HEK293 (cell line): ENCODE results near the gene INKA1.

ENCODE experiments used
- CTCF ChIA-PET: fragments of 350-600 bp; formaldehyde crosslinking; extraction: SDS; loops from one replicate; lab custom pipeline; 2021; ENCODE audit warnings: antibody characterized with exemption; lab: Yijun Ruan, JAX
- POLR2A ChIA-PET: fragments of 300-600 bp; formaldehyde crosslinking; extraction: SDS; loops from one replicate; lab custom pipeline; 2020; ENCODE audit warnings: antibody characterized with exemption, inconsistent platforms; lab: Yijun Ruan, JAX
- H3K27ac ChIP-seq: fragments of 200-500 bp; sonication (Bioruptor generic); 2 replicates; pipeline ENCODE4 v1.5.1; 2014; ENCODE audit warnings: low read depth, low read length, control low read depth, inconsistent platforms; ENCODE audit errors: extremely low read depth
- H3K36me3 ChIP-seq, 2 experiments: fragments of 200-500 bp in 1 of 2; sonication (Bioruptor generic) in 1 of 2; 1 replicate in 1 of 2; 2 replicates in 1 of 2; pipeline ENCODE4 v1.5.1; 2014 to 2017; ENCODE audit warnings: inconsistent platforms in 2 of 2, low read length in 2 of 2; ENCODE audit not compliant: control insufficient read depth in 2 of 2, insufficient read depth in 1 of 2
- H3K4me1 ChIP-seq: fragments of 200-500 bp; sonication (Bioruptor generic); 2 replicates; pipeline ENCODE4 v1.5.1; 2014; ENCODE audit warnings: mild to moderate bottlenecking, low read length, inconsistent platforms; ENCODE audit not compliant: control insufficient read depth, insufficient read depth
- H3K4me3 ChIP-seq: 2 replicates; pipeline ENCODE4 v1.5.1; 2011; ENCODE audit warnings: low read depth, mild to moderate bottlenecking, control low read depth, low read length, moderate library complexity
- H3K9me3 ChIP-seq: fragments of 200-500 bp; sonication (Bioruptor generic); 2 replicates; pipeline ENCODE4 v1.5.1; 2014; ENCODE audit warnings: low read depth, low read length, inconsistent platforms; ENCODE audit not compliant: control insufficient read depth, insufficient read depth
- KLF8 ChIP-seq: fragments of 450-650 bp; formaldehyde crosslinking; IDR thresholded peaks from 2 replicates; pipeline ENCODE4 v1.5.1; 2016; ENCODE audit warnings: missing biosample characterization, missing genetic modification characterization
- OVOL3 ChIP-seq: fragments of 450-650 bp; formaldehyde crosslinking; IDR thresholded peaks from 2 replicates; pipeline ENCODE4 v1.5.1; 2016; ENCODE audit warnings: missing biosample characterization, missing genetic modification characterization
- SCRT1 ChIP-seq: fragments of 450-650 bp; formaldehyde crosslinking; IDR thresholded peaks from 2 replicates; pipeline ENCODE4 v1.5.1; 2016; ENCODE audit warnings: missing biosample characterization, missing genetic modification characterization, borderline replicate concordance
- TCF7L2 ChIP-seq: IDR thresholded peaks from 2 replicates; pipeline ENCODE4 v1.6.1; 2011; ENCODE audit warnings: low read depth, mild to moderate bottlenecking, inconsistent platforms, low read length, moderate library complexity, borderline replicate concordance
- ZBTB8A ChIP-seq: fragments of 450-650 bp; formaldehyde crosslinking; IDR thresholded peaks from 2 replicates; pipeline ENCODE4 v1.5.1; 2016; ENCODE audit warnings: missing biosample characterization, missing genetic modification characterization
- ZEB2 ChIP-seq: fragments of 450-650 bp; formaldehyde crosslinking; IDR thresholded peaks from 2 replicates; pipeline ENCODE4 v1.5.1; 2016; ENCODE audit warnings: missing biosample characterization, missing genetic modification characterization
- ZFP37 ChIP-seq: fragments of 450-650 bp; formaldehyde crosslinking; IDR thresholded peaks from 2 replicates; pipeline ENCODE4 v1.5.1; 2016; ENCODE audit warnings: missing biosample characterization, missing genetic modification characterization
- ZFP69B ChIP-seq: fragments of 450-650 bp; formaldehyde crosslinking; IDR thresholded peaks from 2 replicates; pipeline ENCODE4 v1.5.1; 2016; ENCODE audit warnings: missing biosample characterization, missing genetic modification characterization
- ZNF239 ChIP-seq: fragments of 450-650 bp; formaldehyde crosslinking; IDR thresholded peaks from 2 replicates; pipeline ENCODE4 v1.5.1; 2016; ENCODE audit warnings: missing biosample characterization, missing genetic modification characterization
- ZNF302 ChIP-seq: fragments of 450-650 bp; formaldehyde crosslinking; IDR thresholded peaks from 2 replicates; pipeline ENCODE4 v1.5.1; 2016; ENCODE audit warnings: missing biosample characterization, missing genetic modification characterization, low read depth
- ZNF501 ChIP-seq: fragments of 450-650 bp; formaldehyde crosslinking; IDR thresholded peaks from 2 replicates; pipeline ENCODE4 v1.5.1; 2016; ENCODE audit warnings: missing biosample characterization, missing genetic modification characterization
- ZNF561 ChIP-seq: fragments of 450-650 bp; IDR thresholded peaks from 2 replicates; pipeline ENCODE4 v1.5.1; 2018; ENCODE audit warnings: missing biosample characterization, missing genetic modification characterization, borderline replicate concordance
- ZNF629 ChIP-seq: fragments of 450-650 bp; formaldehyde crosslinking; IDR thresholded peaks from 2 replicates; pipeline ENCODE4 v1.5.1; 2017; ENCODE audit warnings: missing biosample characterization, missing genetic modification characterization
- ZNF664 ChIP-seq: fragments of 450-650 bp; formaldehyde crosslinking; IDR thresholded peaks from 2 replicates; pipeline ENCODE4 v1.5.1; 2016; ENCODE audit warnings: missing biosample characterization, missing genetic modification characterization
- ZNF76 ChIP-seq: fragments of 450-650 bp; formaldehyde crosslinking; IDR thresholded peaks from 2 replicates; pipeline ENCODE4; 2016; ENCODE audit warnings: low read depth, missing biosample characterization, missing genetic modification characterization, borderline replicate concordance
- ZNF791 ChIP-seq: fragments of 450-650 bp; formaldehyde crosslinking; IDR thresholded peaks from 2 replicates; pipeline ENCODE4 v1.5.1; 2016; ENCODE audit warnings: missing biosample characterization, missing genetic modification characterization
- ZNF843 ChIP-seq: fragments of 450-650 bp; formaldehyde crosslinking; IDR thresholded peaks from 2 replicates; pipeline ENCODE4 v1.5.1; 2016; ENCODE audit warnings: missing biosample characterization, missing genetic modification characterization
- TF ChIP-seq, protein P1 (sequence below): fragments of 450-650 bp; formaldehyde crosslinking; IDR thresholded peaks from 2 replicates; pipeline ENCODE4 v1.5.1; 2016; ENCODE audit warnings: missing biosample characterization, missing genetic modification characterization
- TF ChIP-seq, protein P2 (sequence below): fragments of 450-650 bp; formaldehyde crosslinking; IDR thresholded peaks from 2 replicates; pipeline ENCODE4 v1.5.1; 2016; ENCODE audit warnings: missing biosample characterization, missing genetic modification characterization, borderline replicate concordance
- TF ChIP-seq, protein P3 (sequence below): fragments of 450-650 bp; formaldehyde crosslinking; IDR thresholded peaks from 2 replicates; pipeline ENCODE4 v1.5.1; 2016; ENCODE audit warnings: missing biosample characterization, missing genetic modification characterization
- TF ChIP-seq, protein P4 (sequence below): fragments of 450-650 bp; formaldehyde crosslinking; IDR thresholded peaks from 2 replicates; pipeline ENCODE4 v1.5.1; 2016; ENCODE audit warnings: missing biosample characterization, missing genetic modification characterization
- TF ChIP-seq, protein P5 (sequence below): fragments of 450-650 bp; formaldehyde crosslinking; conservative IDR thresholded peaks from 2 replicates; pipeline ENCODE4 v1.5.1; 2016; ENCODE audit warnings: low read depth, missing biosample characterization, missing genetic modification characterization
- TF ChIP-seq, protein P6 (sequence below): fragments of 450-650 bp; formaldehyde crosslinking; IDR thresholded peaks from 2 replicates; pipeline ENCODE4 v1.5.1; 2016; ENCODE audit warnings: missing biosample characterization, missing genetic modification characterization

The INKA1 gene

DNA sequence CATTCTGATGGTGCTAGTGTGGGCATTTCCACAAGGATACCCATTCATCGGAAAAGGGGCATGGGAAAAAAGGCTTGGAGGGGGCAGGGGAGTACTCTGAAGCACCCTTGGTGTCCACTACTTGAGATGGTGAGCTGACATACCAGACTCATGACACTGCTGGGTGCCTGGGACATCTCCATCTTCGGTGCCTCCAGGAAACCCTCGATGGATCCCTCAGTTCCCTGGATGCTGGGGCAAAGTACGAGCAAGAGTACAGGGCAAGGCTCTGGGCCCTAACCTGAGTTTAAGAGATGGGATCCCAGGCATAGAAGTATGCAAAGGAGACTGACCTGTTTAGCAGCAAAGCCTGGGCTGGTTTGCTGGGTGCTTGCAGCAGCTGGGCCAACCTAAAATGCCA is 11.5 kb upstream of the INKA1 start (continued):
- no peak for TF ChIP-seq SCRT1
- TF ChIP-seq ZEB2, result no peak
- TF ChIP-seq ZFP69B, result no peak
- no peak for TF ChIP-seq ZBTB8A (tag by site-specific recombination)
- TF ChIP-seq ZNF501, result no peak
- TF ChIP-seq, protein P1, sequence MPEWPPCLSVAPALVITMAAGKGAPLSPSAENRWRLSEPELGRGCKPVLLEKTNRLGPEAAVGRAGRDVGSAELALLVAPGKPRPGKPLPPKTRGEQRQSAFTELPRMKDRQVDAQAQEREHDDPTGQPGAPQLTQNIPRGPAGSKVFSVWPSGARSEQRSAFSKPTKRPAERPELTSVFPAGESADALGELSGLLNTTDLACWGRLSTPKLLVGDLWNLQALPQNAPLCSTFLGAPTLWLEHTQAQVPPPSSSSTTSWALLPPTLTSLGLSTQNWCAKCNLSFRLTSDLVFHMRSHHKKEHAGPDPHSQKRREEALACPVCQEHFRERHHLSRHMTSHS (tag by site-specific recombination), result no peak
- no peak for TF ChIP-seq TCF7L2
- TF ChIP-seq, protein P2, sequence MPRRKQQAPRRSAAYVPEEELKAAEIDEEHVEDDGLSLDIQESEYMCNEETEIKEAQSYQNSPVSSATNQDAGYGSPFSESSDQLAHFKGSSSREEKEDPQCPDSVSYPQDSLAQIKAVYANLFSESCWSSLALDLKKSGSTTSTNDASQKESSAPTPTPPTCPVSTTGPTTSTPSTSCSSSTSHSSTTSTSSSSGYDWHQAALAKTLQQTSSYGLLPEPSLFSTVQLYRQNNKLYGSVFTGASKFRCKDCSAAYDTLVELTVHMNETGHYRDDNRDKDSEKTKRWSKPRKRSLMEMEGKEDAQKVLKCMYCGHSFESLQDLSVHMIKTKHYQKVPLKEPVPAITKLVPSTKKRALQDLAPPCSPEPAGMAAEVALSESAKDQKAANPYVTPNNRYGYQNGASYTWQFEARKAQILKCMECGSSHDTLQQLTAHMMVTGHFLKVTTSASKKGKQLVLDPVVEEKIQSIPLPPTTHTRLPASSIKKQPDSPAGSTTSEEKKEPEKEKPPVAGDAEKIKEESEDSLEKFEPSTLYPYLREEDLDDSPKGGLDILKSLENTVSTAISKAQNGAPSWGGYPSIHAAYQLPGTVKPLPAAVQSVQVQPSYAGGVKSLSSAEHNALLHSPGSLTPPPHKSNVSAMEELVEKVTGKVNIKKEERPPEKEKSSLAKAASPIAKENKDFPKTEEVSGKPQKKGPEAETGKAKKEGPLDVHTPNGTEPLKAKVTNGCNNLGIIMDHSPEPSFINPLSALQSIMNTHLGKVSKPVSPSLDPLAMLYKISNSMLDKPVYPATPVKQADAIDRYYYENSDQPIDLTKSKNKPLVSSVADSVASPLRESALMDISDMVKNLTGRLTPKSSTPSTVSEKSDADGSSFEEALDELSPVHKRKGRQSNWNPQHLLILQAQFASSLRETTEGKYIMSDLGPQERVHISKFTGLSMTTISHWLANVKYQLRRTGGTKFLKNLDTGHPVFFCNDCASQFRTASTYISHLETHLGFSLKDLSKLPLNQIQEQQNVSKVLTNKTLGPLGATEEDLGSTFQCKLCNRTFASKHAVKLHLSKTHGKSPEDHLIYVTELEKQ (tag by site-specific recombination), result no peak
- no peak for TF ChIP-seq OVOL3
- TF ChIP-seq ZNF664, result no peak
- TF ChIP-seq, all 188 proteins: peak for 0

DNA sequence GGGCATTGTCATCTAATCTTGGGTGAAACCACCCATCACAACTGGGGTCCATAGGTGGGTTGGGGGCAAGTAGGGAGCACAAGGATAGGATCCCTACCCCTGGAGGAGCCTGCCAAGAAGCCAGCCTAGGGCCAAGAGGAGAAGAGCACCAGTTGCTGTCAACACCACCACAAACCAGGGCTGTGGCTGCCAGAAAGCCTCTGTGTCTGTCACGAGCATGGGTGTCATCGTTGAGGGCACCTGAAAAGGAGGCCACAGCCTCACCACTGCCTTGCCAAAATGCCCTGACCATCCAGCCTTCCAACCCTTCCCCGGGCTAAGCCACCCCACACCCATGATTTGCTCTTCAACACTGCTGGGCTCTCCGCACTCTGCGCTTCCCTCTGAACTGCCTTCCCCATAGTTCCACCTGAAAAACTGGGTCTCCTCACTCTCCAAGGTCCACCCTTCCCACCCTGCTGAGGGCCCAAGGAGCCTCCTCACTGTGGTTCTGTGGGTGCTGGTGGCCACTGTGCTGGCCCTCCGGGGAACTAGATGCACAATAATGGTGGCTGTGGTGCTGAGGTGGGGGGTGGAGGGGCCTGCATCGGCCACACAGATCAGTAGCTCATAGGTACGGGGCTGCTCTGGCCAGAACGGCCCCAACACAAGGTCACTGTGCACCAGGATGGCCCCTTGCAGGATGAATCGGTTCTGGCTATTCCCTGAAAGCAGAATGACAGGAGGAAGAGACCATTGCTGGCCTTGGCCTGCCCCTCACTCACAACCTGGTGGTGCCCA is 10.5 kb upstream of the INKA1 start:
- POLR2A ChIA-PET, result no interaction called here
- Histone ChIP-seq H3K4me3 (no peak overlapping the region), H3K27ac (no peak overlapping the region), H3K4me1 (no peaks in the 10 kb centered on the region), H3K36me3 (no peaks in the 10 kb centered on the region), H3K9me3 (no peaks in the 10 kb centered on the region)
- CTCF ChIA-PET, result interaction anchor here (0.7 kb wide), 1 partner anchor 159 kb away, joined by 3 read pairs; no protein-coding TSS in a partner anchor
- TF ChIP-seq, protein P3, sequence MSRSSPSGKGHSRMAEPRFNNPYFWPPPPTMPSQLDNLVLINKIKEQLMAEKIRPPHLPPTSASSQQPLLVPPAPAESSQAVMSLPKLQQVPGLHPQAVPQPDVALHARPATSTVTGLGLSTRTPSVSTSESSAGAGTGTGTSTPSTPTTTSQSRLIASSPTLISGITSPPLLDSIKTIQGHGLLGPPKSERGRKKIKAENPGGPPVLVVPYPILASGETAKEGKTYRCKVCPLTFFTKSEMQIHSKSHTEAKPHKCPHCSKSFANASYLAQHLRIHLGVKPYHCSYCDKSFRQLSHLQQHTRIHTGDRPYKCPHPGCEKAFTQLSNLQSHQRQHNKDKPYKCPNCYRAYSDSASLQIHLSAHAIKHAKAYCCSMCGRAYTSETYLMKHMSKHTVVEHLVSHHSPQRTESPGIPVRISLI (tag by site-specific recombination), result no peak
- TF ChIP-seq ZNF629, result no peak
- no peak for TF ChIP-seq ZNF791 (tag by site-specific recombination)
- no peak for TF ChIP-seq ZNF843 (tag by site-specific recombination)
- TF ChIP-seq ZNF664, result no peak
- TF ChIP-seq ZNF239 (tag by site-specific recombination), result no peak
- TF ChIP-seq, protein P4, sequence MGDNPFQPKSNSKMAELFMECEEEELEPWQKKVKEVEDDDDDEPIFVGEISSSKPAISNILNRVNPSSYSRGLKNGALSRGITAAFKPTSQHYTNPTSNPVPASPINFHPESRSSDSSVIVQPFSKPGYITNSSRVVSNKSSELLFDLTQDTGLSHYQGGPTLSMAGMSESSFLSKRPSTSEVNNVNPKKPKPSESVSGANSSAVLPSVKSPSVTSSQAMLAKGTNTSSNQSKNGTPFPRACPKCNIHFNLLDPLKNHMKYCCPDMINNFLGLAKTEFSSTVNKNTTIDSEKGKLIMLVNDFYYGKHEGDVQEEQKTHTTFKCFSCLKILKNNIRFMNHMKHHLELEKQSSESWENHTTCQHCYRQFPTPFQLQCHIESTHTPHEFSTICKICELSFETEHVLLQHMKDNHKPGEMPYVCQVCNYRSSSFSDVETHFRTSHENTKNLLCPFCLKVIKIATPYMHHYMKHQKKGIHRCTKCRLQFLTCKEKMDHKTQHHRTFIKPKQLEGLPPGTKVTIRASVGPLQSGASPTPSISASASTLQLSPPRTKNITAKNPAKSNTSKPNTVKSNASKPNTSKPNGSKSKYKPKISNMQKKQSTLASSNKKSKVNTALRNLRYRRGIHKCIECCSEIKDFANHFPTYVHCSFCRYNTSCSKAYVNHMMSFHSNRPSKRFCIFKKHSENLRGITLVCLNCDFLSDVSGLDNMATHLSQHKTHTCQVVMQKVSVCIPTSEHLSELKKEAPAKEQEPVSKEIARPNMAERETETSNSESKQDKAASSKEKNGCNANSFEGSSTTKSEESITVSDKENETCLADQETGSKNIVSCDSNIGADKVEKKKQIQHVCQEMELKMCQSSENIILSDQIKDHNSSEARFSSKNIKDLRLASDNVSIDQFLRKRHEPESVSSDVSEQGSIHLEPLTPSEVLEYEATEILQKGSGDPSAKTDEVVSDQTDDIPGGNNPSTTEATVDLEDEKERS (tag by site-specific recombination), result no peak
- no peak for TF ChIP-seq KLF8 (tag by site-specific recombination)
- no peak for TF ChIP-seq ZNF302 (tag by site-specific recombination)
- TF ChIP-seq ZNF76 (tag by site-specific recombination), result no peak
- TF ChIP-seq ZNF561, result no peak
- TF ChIP-seq, protein P5, sequence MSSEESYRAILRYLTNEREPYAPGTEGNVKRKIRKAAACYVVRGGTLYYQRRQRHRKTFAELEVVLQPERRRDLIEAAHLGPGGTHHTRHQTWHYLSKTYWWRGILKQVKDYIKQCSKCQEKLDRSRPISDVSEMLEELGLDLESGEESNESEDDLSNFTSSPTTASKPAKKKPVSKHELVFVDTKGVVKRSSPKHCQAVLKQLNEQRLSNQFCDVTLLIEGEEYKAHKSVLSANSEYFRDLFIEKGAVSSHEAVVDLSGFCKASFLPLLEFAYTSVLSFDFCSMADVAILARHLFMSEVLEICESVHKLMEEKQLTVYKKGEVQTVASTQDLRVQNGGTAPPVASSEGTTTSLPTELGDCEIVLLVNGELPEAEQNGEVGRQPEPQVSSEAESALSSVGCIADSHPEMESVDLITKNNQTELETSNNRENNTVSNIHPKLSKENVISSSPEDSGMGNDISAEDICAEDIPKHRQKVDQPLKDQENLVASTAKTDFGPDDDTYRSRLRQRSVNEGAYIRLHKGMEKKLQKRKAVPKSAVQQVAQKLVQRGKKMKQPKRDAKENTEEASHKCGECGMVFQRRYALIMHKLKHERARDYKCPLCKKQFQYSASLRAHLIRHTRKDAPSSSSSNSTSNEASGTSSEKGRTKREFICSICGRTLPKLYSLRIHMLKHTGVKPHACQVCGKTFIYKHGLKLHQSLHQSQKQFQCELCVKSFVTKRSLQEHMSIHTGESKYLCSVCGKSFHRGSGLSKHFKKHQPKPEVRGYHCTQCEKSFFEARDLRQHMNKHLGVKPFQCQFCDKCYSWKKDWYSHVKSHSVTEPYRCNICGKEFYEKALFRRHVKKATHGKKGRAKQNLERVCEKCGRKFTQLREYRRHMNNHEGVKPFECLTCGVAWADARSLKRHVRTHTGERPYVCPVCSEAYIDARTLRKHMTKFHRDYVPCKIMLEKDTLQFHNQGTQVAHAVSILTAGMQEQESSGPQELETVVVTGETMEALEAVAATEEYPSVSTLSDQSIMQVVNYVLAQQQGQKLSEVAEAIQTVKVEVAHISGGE (tag by site-specific recombination), result no peak
- TF ChIP-seq ZFP37 (tag by site-specific recombination), result no peak
- TF ChIP-seq, protein P6, sequence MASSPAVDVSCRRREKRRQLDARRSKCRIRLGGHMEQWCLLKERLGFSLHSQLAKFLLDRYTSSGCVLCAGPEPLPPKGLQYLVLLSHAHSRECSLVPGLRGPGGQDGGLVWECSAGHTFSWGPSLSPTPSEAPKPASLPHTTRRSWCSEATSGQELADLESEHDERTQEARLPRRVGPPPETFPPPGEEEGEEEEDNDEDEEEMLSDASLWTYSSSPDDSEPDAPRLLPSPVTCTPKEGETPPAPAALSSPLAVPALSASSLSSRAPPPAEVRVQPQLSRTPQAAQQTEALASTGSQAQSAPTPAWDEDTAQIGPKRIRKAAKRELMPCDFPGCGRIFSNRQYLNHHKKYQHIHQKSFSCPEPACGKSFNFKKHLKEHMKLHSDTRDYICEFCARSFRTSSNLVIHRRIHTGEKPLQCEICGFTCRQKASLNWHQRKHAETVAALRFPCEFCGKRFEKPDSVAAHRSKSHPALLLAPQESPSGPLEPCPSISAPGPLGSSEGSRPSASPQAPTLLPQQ (tag by site-specific recombination), result no peak
